Hepatic stellate cell (primary cell): ENCODE results near the gene ATG4D.
"Not testable (repeated sequence)": the region's sequence is repeated elsewhere in the genome, so short reads cannot be mapped to it uniquely, and the experiment has no call there.

Experiments
- DNase-seq: peaks from one replicate; pipeline ENCODE4 v3.0.0; 2011; ENCODE audit warnings: low spot score

The ATG4D gene

DNA sequence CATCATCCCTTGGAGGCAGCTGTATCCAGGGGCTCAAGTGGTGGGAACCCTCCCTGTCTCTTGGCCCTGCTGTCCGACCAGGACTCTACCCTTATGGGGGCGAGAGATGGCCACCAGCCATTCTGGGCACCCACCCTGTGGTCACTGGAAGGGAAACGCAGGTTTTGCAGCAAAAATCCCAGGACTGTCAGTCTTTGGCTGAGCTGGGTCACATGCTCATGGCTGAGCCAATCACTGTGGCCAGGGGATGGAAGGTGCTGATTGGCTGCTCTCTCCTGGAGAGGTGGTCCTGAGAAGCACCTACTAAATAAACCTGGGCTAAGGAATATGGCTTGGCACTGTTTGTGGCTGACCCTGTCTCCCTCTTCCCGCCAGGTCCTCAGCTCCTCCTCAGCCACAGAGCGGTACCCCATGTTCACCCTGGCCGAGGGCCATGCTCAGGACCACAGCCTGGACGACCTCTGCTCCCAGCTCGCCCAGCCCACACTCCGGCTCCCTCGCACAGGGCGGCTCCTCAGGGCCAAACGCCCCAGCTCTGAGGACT, 8.9 kb downstream of the ATG4D start:
- peak; percentile 76 for DNase-seq

DNA sequence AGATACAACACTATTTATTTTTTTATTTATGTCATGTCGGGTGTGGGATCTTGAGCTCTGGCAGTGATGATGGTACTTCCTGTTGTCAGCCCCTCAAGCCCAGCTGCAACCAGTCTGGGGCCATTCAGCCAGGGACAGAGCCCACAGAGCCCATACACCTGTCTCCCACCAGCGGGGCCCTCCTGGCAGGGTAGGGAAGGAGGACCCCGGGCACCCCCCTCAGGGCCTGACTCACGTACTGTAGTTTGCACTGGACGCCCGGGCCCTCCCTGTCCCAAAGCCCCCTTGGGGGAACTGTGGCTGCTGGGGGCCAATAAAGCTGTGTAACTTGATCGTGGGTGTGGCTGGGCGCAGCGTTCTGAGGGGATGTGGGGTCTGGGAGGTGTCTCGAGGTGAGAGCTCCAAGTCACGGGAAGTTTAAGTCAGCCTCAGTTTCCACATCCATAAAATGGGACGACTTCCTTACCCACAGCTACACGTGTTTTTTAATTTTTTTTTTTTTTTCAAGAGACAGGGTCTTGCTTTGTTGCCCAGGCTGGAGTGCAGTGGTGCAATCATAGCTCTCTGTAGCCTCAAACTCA, 9.5 kb downstream of the ATG4D start:
- DNase-seq = no peak

DNA sequence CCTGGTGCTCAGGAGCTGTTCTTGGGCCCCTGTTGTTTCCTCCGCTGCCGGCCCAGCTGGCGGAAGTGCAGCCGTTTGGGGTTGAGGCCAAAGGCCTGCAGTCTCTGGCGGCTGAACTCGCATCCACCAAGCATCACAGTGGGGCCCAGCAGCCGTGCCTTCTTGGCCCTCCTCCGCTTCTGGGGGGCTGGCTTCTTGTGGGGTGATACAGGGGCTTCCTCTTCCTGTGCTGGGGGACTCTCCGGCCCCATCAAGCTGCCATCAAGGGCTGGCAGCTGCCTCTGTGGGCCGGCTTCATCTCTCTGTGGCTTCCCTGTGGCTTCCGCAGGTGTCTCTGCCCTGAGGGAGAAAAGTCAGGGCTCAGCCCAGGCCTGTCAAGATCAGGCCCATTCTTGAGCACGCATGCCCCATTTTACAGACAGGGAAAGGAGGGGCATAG, 10.3 kb downstream of the ATG4D start:
- DNase-seq = no peak

DNA sequence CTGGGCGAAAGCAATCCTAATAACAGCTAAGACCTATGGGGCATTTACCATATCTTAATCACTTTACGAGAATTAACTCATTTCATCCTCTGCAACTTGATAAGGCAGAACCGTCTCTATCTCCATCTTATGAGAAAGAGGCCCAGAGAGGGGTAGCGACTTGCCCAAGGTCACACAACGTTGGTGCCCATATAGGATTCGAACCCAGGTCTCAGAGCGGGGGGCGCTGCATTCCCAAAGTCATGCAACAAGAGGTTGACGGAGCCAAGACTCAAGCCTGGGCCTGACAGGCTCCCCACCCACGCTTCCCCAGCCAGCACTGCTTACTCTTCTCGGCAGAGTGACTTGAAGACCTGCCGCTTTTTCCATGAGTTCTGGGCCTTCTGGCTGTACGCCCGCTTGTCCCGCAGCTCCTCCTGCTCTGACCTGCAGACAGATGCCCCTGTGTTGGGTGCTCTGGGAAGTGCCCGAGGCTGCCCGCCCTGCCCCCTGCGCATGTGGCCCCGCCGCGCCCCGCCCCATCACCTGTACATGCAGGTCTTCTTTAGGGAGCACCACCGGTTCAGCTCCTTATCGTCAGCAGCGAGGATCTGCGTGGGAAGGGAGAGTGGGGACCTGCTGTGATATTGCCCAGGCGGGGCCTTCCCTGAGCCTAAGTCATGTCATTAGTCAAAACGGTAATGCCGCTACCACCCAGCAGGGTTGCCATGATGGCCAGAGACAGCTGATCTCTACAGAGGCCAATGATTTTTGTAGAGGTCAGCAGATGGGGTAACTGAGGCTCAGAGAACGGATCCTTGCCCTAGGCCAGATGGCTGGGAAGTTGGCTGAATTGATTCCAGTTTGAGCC, 11.3 kb downstream of the ATG4D start:
- no peak for DNase-seq

DNA sequence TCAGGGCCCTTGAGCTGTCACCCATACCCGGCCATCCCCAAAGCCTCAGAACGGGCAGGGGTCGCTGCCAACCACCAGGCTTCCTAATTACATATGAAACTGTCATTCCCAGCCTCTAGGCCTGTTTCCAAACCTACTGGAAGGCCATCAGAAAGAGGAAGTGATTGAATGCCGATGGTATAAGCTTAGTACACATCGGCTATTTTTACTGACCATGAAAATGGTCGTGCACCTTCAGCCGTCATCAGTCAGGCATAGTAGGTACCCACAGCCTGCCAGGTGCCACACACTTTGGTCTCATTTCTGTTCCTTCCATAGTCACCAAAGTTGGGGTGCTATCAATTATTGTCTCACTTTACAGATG, 11.9 kb downstream of the ATG4D start:
- no peak for DNase-seq

DNA sequence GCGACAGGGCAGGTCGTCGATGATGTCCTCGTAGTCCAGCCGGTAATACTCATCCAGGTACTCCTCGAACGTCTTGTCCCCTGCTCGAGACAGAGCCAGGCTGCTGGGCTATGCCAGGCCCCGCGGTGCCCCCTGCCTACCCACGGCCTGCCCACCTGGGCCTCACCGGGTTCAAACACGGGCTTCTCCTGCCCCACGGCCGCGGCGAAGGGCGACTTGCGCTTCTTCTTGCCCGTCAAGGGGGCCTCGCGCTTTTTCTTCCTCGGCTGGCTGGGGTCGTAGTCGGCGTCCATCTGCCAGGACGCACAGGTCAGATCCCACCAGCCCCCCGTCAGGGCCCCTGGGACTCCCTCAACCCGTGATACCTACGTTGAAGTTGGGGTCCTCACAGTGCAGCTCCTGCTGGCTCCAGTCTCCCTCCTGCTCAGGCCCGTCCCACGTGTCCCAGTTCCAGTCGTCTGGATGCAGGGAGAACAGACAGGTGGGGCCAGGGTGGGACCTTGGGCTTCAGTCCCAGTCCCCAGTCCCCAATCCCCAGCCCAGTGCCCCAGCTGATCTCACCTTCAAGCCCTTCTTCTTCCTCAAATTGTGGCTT, 14.0 kb downstream of the ATG4D start:
- DNase-seq = no peak

DNA sequence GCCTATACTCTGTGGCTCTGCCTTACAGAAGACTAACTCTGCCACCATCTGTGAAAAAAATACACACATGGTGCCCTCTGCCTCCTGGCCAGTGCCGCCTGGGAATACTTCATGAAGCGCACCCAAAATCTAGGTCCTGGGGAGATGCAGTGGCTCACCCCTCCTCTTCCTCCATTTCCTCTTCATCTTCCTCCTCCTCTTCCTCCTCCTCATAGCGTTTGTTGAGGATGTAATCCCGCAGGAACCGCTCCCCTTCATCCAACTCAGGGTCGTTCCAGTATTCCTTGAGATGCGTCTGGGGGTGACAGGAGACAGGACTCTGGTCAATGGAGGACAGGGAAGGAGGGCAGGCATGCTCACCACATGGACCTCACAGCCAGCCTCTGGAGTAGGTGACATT, 16.4 kb downstream of the ATG4D start:
- DNase-seq = no peak

DNA sequence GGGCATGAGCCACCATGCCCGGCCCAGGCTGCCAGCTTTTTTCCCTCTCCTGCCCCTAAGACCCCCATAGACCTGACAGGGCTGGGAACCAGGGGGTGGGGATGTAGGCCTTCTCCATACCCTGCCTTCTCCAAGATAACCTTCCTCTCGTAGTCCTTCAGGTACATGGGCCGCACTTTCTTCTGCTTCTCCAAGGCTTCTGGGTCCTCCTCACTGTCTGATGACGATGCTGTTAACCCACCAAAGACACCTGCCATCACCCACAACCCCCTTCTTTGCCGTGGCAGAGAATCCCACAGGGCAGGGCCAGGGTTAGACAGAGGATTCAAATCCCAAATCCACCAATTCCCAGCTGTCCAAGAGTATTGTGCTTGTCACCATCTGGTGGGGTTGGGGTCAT, 18.9 kb downstream of the ATG4D start:
- DNase-seq = no peak

DNA sequence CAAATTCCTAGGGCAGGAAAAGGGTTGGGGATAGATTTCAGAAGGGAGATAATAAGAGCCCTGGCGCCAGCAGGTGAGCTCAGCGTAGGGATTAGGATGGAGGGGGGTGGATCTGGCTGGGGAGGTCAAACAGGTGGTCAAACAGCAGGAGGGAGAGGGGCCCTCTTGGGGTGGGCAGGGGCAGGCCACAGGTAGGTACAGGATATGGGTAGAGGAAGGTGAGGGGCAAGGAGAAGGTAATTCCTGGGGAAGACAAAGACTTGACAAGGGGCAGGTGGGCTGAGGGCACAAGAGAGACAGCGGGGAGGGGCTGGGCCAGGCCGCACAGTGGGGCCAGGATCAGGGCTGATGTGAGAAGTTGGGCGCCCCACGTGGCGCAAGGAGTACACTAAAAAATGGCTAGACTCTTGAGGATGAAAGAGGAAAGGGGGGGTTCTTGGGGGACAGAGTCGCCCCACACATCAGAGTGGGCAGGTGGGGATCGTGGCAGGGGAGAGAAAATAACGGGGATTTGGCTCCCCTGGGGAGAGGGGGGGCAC, 21.4 kb downstream of the ATG4D start:
- peak; percentile 76 for DNase-seq

DNA sequence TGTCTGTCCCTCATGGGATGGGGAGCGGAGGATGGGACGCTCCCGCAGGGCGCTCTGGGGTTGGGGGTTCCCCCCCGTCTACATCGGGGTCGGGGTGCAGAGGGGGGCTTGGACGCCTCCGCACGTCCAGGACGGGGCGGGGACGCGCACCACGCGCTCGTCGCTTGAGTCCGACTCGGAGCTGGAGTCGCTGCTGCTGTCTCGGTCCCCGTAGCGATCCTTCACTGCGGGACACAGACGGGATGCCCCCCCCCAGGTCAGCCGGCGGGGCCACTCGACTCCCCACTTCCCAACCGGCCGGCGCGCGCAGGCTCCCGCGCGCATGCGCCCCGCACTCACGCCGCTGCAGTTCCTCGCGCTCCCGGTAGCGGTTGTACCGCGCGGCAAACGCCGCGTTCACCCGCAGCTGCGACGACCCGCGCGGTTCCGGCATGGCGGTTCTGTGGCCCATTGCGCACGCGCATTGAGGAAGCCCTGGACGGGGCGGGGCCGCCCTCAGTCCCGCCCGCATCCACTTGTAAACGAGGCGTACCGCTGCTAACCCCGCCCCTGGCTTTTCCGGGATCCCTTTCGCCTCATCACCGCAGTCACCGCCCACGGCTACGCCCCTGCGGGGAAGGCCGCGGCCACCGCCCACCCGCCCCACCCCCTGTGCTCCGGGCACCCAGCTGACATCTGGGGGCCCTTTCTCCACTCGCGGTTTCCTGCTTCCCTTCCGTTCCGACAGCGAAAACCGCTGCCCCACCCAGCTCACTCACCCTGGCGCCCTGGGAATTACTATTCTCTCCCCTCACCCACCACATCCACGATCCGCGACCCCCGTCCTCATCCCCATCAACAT, 22.1 kb downstream of the ATG4D start, which contains the start of gene KRI1:
Gene KRI1 (minus strand): TSS at position 444 of the 841 bp plus-strand sequence. CDS start 11 bp downstream, at position 433.
- DNase-seq = peak; percentile 100

DNA sequence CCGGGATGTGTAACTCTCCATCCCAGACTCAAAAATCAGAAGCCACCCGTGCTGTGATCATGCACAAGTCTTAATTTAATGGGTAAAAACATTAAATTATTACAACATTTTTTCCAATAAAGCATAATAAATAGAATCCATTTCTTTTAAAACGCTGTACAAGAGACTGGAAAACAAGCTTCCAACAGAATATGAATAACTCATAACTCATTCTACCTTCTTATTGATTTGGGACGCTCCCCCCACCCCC, 22.6 kb downstream of the ATG4D start:
- no peak for DNase-seq

DNA sequence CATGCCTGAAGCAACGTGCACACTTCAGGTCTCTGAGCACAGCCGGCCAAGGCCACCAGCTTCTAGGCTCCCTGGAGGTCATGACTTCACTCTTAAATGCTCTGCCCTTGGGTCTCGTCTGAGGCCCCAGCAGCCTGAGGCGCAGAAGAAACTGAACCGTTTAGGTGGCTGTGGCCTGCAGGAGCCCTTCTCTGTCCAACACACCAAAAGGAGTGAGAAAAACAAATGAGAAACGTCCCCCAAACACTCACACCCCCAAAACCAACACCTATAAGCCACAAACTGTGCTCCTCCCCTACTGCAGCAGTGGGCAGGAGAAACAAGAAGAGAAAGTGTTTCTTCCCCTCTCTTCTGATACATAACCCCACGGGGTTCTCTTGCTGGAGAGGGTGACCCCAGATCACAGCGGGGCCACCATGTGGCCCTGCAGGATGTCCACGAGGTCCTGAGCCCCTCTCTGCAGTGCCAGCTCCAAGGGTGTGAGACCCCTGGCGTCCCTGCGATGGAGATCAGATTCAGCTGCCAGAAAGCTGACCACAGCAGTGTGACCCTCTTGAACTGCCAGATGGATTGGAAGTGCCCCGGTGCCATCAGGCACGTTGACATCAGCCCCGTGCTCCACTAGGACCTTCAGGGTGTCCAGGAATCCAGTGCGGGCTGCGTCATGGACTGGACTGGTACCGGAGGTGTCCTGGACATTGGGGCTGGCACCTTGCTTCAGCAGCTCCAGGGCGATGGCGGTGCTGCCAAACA, 23.1 kb downstream of the ATG4D start:
- no peak for DNase-seq

DNA sequence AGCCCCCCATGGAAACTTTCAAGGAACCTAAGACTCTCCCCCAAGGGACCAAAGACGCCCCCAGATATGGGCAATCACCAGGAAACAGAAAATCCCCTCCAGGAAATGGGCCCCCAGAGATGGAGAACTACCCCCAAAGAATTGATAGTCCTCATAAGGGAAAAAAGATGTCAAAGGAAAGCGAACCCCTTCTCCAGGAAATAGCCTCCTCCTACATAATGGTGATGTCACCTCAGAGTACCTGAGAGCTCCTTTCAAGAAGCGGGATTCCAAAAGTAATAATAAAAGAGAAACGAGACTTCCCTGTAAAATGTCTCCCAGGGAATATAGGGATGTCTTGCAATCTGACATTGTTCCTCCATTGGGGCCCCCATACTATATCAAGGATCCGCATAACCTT, 24.0 kb downstream of the ATG4D start:
- no peak for DNase-seq

DNA sequence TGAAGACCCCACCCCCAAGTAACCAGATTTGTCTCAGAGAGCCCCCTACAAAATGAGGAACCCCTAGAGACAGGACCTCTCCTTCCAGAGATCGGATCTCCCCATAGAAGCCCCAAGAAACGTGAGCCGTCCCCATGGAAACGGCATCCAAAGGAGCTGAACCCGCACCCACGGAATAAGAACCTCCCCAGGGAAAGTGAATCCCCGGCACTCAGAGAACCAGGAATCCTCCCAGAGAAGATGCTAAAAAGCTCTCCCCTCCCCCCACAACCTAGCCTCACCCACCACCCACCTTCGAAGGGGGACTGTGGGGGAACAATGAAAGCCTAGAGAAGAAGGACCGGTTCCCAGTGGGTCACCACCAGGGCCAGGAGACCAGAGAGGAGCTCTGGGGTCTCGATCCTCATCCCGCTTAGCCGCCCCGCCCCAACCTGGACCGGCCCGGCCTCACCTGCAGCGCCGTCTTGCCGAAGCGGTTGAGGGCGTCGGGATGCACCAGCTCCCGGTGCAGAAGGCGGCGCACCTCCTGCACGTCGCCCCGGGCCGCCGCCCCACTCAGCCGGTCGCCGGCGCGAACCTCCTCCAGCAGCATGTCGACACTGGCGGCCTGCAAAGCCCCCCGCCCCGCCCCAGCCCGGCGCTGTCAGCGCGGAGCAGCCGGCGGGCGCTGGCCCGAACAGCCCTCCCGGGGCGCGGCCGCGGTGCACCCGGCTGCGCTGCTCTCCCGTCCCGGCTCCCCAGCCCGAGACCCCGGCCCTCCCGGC, 24.5 kb downstream of the ATG4D start:
- DNase-seq = no peak

DNA sequence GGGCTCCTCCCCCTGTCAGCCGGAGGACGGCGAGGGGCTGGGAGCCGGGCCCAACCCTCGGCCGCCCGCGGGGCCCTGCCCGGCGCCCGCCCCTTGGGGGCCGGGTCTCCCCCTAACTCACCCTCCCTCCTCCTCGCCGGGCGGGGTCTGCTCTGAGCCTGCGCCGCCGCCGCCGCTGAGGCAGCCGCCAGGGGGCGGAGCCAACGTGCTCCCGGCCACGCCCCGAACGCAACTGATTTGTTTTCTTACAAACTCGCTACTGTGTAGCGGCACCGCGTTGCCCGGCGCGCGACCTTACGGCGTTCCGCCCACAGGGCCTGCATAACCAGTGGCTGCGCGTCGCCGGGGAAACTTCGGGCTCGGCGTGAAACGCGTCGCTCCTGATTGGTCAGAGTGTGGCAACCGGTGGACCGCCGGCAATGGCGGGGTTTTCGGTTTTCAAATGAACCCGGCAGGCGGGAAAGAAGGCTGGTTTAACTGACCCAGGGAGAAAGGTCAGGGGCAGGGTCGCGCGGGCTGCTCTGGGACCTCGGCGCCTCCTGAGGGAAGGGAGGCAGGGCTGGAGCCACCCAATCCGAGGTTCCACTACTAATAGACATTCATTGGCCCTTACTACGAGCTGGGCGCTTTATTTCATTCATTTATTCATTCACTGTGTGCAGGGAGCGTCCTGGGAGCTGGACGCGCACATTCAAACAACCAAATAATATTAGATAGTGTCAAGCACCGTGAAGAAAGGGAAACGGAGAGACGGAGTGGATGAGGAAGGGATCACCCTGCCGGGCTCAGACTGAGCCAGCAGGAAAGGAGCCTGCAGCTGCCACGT, 25.3 kb downstream of the ATG4D start, which contains the start of gene CDKN2D:
Gene CDKN2D (minus strand): TSS at position 154 of the 826 bp plus-strand sequence. CDS start 326 bp downstream, outside the sequence.
- DNase-seq = peak; percentile 98

DNA sequence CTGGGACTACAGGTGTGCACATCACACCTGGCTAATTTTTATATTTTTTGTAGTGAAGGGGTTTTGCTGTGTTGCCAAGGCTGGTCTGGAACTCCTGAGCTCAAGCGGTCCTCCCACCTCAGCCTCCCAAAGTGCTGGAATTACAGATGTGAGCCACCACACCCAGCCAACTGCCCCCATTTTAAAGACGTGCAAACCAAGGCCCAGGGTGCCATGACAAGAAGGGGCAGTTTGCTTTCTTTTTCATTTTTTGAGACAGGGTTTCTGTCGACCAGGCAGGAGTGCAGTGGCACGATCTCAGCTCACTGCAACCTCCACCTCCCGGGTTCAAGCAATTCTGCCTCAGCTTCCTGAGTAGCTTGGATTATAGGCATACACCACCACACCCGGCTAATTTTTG, 30.1 kb downstream of the ATG4D start:
- not testable (repeated sequence) for DNase-seq

DNA sequence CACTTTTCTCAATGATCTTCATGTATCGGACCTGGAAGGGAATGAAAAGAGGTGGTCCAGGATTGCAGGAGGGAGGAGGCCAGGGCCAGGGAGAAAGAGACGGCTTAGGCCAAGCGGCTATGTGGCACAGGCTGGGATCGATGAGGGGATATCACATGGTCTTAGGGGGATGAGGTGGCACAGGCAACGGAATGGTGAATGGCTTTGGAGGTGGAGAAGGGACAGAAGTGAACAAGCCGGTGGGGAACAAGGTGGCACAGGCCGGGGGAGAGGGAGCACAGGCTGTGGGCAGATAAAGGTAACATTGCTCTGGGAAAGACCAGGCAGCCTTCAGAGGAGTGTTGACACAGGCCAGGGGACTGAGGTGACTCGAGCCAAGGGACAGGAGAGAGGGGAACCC, 30.8 kb downstream of the ATG4D start:
- DNase-seq = no peak

DNA sequence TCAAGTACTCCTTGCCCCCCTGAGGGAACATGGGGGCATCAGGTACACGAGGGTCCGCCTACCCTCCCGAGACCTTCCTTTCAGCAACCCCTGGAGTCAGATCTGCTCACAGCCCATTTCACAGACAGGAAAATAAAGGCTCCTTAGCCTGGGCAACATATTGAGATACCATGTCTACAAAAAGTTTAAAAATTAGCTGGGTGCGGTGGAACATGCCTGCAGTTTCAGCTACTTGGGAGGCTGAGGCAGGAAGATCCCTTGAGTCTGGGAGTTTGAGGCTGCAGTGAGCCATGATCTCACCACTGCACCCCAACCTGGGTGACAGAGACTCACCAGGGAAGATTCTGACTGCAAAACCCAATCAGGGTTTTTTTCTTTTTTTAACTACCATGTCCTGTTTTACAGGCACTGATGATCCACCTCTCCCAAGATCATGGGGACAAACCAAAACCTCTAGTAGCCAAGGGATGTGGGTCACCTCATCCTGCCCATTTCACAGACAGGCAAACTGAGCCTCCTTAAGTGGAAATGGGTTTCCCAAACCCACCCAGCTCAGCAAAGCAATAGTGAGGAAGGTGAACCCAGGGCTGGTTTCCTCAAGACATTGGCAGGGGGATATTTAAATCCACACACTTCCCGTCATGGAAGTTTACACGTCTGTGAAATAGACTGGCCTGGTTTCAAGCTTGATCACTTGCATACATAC, 31.5 kb downstream of the ATG4D start:
- DNase-seq = no peak

DNA sequence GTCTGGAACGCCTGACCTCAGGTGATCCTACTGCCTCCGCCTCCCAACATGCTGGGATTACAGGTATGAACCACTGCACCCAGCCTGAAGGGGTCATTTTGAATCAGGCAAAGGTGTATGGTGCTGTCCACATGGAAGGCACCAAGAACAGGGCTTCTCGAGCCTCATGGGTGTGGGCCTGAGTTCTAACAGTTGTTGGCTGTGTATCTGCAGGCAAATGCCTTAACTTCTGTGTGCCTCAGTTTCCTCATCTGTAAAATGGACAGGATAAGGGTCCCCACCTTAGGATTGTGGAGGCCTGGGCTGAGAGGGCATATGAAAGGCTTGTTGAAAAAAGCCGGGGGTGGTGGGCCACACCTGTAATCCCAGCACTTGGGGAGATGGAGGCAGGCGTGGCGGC, 34.2 kb downstream of the ATG4D start:
- DNase-seq = no peak
